ENCODE measurements around the gene DCAF4. TPM values are rescaled to one million over a fixed set of nuclear protein-coding genes. Genes with fewer than 3 reads are reported as not detected.

The DCAF4 gene
- total RNA-seq, 1 donor from 2014 or later, result 22.4 TPM

- peak; percentile 47 for DNase-seq
Measured at GRCh38 chr14:72894623-72895378, 31.5 kb upstream of the DCAF4 start.

GRCh38 chr14:72898448-72898847, 27.8 kb upstream of the DCAF4 start:
- DNase-seq, result no peak

DNA sequence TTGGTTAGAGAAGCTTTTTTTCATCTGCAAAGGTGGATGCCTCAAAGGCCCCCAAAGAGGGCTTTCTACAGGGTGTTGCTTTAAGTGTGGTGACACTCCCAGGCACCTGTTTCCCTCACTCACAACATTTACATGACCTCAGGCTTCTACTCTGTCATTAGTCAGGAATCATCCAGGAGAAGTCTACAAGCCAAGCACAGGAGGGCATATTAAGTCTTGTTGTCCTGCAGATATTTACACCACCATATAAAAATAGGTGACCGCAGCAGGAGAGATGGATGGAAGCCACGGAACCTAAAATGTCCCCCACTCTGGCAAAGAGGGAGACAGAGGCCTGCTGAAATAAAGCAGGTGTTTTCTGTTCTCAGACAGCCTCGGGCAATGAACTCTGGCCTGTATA, 24.9 kb upstream of the DCAF4 start:
- DNase-seq, result peak; percentile 18

GRCh38 chr14:72902801-72903530, 23.3 kb upstream of the DCAF4 start:
- DNase-seq, result no peak

GRCh38 chr14:72903716-72904115, 22.5 kb upstream of the DCAF4 start:
- DNase-seq, result no peak

DNA sequence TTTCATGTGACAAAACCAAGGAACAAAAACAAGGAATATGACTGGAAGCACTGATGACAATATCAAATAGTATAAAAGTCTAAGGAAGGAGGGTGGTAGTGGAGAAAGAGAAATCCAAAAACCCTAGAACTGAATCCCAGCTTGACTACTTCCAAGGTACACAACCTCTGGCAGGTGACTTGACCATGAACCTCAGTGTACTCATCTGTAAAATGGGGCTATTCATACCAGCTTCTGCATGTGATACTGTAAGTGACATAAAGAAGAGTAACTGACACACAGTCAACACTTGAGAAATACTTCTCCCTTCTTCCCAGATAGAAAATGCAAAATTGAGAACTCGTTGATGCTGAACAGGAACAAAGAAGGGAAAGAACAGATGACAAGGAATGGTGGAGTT, 22.0 kb upstream of the DCAF4 start:
- no peak for DNase-seq

- peak; percentile 87 for DNase-seq
Measured at GRCh38 chr14:72904840-72905561, 21.3 kb upstream of the DCAF4 start.

DNA sequence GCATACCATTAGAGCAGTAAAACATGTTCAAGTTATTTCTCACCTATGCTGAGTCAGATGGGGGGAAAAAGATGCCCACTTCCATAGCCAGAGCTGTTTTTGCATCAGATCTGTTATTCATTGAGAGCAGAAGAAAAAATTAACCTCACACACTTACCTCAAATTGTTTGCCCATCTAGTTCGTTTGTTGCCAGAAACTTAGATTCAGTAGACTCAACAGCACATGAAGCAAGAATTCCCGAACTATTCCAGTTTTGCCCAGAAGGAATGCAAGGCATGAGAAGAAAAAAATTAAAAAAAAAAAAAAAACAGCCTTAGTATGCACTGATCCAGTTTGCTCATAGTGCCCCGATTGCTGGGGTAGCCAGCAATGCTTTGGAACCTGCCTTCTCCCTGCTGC, 19.9 kb upstream of the DCAF4 start:
- DNase-seq, result no peak

- DNase-seq, result no peak
Measured at GRCh38 chr14:72906879-72907278, 19.4 kb upstream of the DCAF4 start.

- DNase-seq, result no peak
Measured at GRCh38 chr14:72907886-72908285, 18.4 kb upstream of the DCAF4 start.

DNA sequence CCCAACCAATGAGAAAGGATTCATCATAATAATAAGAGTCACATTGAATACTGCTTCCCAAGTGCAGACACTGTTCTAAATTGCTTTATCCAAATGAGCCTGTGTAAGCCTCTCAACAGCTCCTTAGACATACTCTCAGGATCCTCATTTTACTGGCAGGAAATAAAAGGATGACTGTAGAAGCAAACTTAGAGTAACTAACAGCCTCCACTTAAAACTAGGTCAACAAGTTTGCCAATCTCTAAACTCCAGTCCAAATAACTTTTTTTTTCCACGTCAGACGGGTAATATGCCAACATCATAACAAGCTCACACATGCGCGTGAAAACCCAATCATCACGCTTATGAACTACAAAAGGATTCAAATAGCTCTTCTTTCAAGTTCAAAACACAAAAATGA, 17.1 kb upstream of the DCAF4 start:
- peak; percentile 64 for DNase-seq

GRCh38 chr14:72913809-72914208, 12.5 kb upstream of the DCAF4 start:
- no peak for DNase-seq

DNA sequence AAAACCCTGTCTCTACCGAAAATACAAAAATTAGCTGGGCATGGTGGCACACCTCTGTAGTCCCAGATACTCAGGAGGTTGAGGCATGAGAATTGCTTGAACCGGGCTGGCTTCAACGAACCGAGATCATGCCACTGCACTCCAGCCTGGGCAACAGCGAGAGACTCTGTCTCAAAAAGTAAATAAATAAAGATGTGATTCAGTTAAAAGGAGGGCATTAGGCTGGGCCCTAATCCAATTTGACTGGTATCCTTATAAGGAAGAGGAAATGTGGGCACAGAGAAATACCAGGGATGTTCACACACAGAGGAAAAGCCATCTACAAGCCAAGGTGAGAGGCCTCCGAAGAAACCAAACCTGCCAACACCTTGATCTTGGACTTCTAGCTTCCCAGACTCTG, 10.1 kb upstream of the DCAF4 start:
- no peak for DNase-seq

- DNase-seq, result no peak
Measured at GRCh38 chr14:72917094-72917802, 9.0 kb upstream of the DCAF4 start.

DNA sequence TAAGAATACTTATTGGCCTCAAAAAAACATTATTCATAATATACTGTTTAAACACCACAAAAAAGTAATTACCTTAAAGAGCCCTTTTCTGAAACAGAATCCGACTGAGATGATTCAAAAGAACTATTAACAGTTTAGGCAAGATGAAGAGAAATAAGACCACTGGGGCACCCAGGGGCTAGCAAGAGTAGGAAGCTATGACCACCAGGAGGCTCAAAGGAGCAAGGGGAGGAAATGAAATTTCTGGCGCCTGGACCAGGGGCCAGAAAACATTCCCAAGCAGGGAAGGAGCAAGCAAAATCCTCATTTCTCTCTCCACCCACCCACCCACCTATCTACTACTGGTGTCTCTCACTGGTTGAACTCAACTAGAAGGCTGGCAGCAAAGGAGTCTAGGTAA, 6.3 kb upstream of the DCAF4 start:
- no peak for DNase-seq

GRCh38 chr14:72921396-72921795, 4.9 kb upstream of the DCAF4 start:
- DNase-seq, result no peak

- DNase-seq, result peak; percentile 15
Measured at GRCh38 chr14:72924337-72924736, 1.9 kb upstream of the DCAF4 start.

- peak; percentile 40 for DNase-seq
Measured at GRCh38 chr14:72925171-72925759, 999 bp upstream of the DCAF4 start.

DNA sequence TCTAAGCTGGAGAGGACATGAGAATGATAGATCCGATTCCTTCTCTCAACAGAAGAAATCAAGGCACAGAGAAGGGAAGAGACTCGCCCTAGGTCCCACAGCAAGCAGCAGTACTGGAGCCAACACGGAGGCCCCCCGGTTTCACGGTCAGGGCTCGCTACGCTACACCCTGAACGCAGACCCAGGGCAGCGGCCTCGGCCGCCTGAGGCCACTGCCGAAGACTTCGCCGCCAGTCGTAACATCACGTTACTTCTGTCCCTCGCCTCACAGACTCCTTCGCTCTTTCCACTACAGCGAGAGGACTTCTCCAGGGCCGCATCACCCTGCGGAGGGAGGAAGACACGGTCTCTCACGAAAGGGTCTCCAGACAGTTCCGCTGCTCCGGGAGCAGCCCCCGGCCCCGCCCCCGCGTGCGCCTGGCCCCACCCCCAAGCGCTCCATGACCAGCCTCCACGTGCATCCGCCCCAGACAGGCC, 411 bp upstream of the DCAF4 start:
- DNase-seq, result no peak

DNA sequence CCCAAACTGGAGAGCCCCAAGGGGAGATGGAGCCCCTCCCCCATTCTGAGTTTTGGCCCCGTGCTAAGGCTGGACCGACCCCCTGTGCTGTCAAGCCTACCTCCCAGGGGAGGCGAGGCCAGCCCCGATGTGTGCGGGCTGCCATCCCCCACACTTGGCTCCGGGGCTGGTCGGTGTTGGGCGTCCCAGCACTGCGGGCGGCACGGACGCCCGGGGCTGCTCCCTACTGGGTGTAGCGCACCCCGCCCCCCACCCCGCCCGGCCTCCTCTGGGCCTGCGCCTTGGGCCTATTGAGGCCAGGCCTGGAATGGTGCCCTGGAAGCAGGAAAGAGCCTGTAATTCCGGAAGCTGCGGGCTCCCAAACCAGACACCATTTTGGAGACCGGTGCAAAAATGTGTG, 2.6 kb downstream of the DCAF4 start:
- DNase-seq, result no peak

- no peak for DNase-seq
Measured at GRCh38 chr14:72929316-72930080, 3.2 kb downstream of the DCAF4 start.
